GM12878 (cell line): ENCODE measurements around the gene PPP3CA. TPM values are rescaled to one million over a fixed set of nuclear protein-coding genes. Genes with fewer than 3 reads are reported as not detected.

ENCODE experiments used
- ATAC-seq: fragments of 200-7000 bp; cut with Tn5 transposase; 3 replicates; pipeline ENCODE4 v1.9.1; 2020; ENCODE audit warnings: mild to moderate bottlenecking, moderate library complexity
- BruUV-seq: library from RNA; stranded (reverse); fragments of 400-500 nt; replicated peaks from 2 replicates; lab custom pipeline; 2021; lab: Mats Ljungman, UMichigan
- CTCF ChIA-PET: fragments of 300-600 bp; sonication (Branson Sonifier 250); formaldehyde crosslinking; extraction: SDS; loops from one replicate; lab custom pipeline; 2021; ENCODE audit warnings: inconsistent platforms; lab: Yijun Ruan, JAX
- POLR2A ChIA-PET: fragments of 350-600 bp; formaldehyde crosslinking; extraction: SDS; loops from one replicate; lab custom pipeline; 2021; ENCODE audit warnings: inconsistent platforms; lab: Charles Lee
- RAD21 ChIA-PET: fragments of 300-600 bp; sonication (Branson Sonifier 250); formaldehyde crosslinking; loops from one replicate; lab custom pipeline; 2023; ENCODE audit warnings: antibody characterized with exemption; ENCODE audit not compliant: unreplicated experiment; lab: Charles Lee
- SMC1A ChIA-PET: fragments of 300-600 bp; sonication (Branson Sonifier 250); formaldehyde crosslinking; loops from one replicate; lab custom pipeline; 2023; ENCODE audit not compliant: unreplicated experiment, uncharacterized antibody; lab: Charles Lee
- DNase-seq: peaks from one replicate; pipeline ENCODE4 v3.0.0-alpha.2; 2011; ENCODE audit warnings: low read depth, low spot score
- FAIRE-seq: peaks from 3 replicates; lab custom pipeline; 2011; peaks lifted over from hg19 to GRCh38; lab: Jason Lieb, UNC
- H2AFZ ChIP-seq: 2 replicates; pipeline ENCODE4 v1.6.0; 2011; ENCODE audit warnings: low read depth, low read length, control low read depth; ENCODE audit not compliant: control insufficient read depth
- H3K27ac ChIP-seq: 2 replicates; pipeline ENCODE4 v1.5.1; 2011; ENCODE audit warnings: control low read depth; ENCODE audit not compliant: control insufficient read depth, insufficient read depth
- H3K27me3 ChIP-seq, 2 experiments: replicated peaks in 1 of 2; 2 replicates each; pipeline versions ENCODE4 v1.6.0 to v1.6.1; 2011; ENCODE audit warnings: low read length in 1 of 2; ENCODE audit not compliant: control insufficient read depth in 2 of 2, insufficient read depth in 2 of 2
- H3K36me3 ChIP-seq, 2 experiments: 2 replicates each; pipeline ENCODE4 v1.5.1; 2011; ENCODE audit warnings: low read length in 1 of 2; ENCODE audit not compliant: control insufficient read depth in 2 of 2, insufficient read depth in 2 of 2
- H3K4me1 ChIP-seq: 2 replicates; pipeline ENCODE4 v1.6.1; 2011; ENCODE audit warnings: mild to moderate bottlenecking, low read length, moderate library complexity, mixed read lengths; ENCODE audit not compliant: control insufficient read depth, insufficient read depth
- H3K4me2 ChIP-seq: 2 replicates; pipeline ENCODE4 v1.6.0; 2011; ENCODE audit warnings: control low read depth; ENCODE audit not compliant: control insufficient read depth, insufficient read depth
- H3K4me3 ChIP-seq: fragments of 200-600 bp; sonication (generic); 2 replicates; pipeline ENCODE4 v1.5.1; 2016
- H3K79me2 ChIP-seq: 2 replicates; pipeline ENCODE4 v1.6.0; 2011; ENCODE audit warnings: low read length; ENCODE audit not compliant: control insufficient read depth, insufficient read depth
- H3K9ac ChIP-seq: 2 replicates; pipeline ENCODE4 v1.8.0; 2011; ENCODE audit warnings: low read length, control low read depth, mixed read lengths; ENCODE audit not compliant: control insufficient read depth, insufficient read depth
- H3K9me3 ChIP-seq: replicated peaks from 3 replicates; pipeline ENCODE4 v1.5.1; 2011; ENCODE audit warnings: mild to moderate bottlenecking, low read length; ENCODE audit not compliant: control insufficient read depth, insufficient read depth
- H4K20me1 ChIP-seq: 2 replicates; pipeline ENCODE4 v1.6.0; 2011; ENCODE audit not compliant: control insufficient read depth, insufficient read depth
- ETV6 ChIP-seq, 2 experiments: fragments of 450-650 bp in 1 of 2; IDR thresholded peaks in 1 of 2; conservative IDR thresholded peaks in 1 of 2; 2 replicates each; pipeline ENCODE4 v1.6.1; 2014; ENCODE audit warnings: antibody characterized with exemption in 1 of 2, borderline replicate concordance in 1 of 2, low read depth in 1 of 2, mild to moderate bottlenecking in 1 of 2, moderate library complexity in 1 of 2
- HDAC2 ChIP-seq: fragments of 200-600 bp; sonication (generic); IDR thresholded peaks from 2 replicates; pipeline ENCODE4 v1.6.1; 2017
- NBN ChIP-seq: fragments of 450-650 bp; IDR thresholded peaks from 2 replicates; pipeline ENCODE4 v1.6.1; 2016
- NFIC ChIP-seq: IDR thresholded peaks from 2 replicates; pipeline ENCODE4 v1.6.1; 2012; ENCODE audit warnings: low read depth, mild to moderate bottlenecking, inconsistent platforms, low read length, moderate library complexity
- PRDM15 ChIP-seq: fragments of 450-650 bp; formaldehyde crosslinking; IDR thresholded peaks from 2 replicates; pipeline ENCODE4 v1.4.0; 2020; ENCODE audit warnings: mild to moderate bottlenecking, moderate library complexity
- TAF1 ChIP-seq: IDR thresholded peaks from 2 replicates; pipeline ENCODE4 v1.6.1; 2011; ENCODE audit warnings: mild to moderate bottlenecking, low read depth, low read length, borderline replicate concordance
- WGBS: methylation state at CpG from one replicate; pipeline ENCODE4 v1.1.6; 2016; ENCODE audit warnings: low lambda C conversion rate; ENCODE audit not compliant: insufficient replicate concordance, insufficient coverage; ENCODE audit errors: missing lambda C conversion rate; 5-methylcytosine and 5-hydroxymethylcytosine counted together
- in situ Hi-C: fragments of 300-500 bp; cut with MboI; formaldehyde crosslinking; loops from 9 replicates; pipeline ENCODE4 v1.14.3; 2018; ENCODE audit warnings: mixed read lengths
- intact Hi-C: fragments of 100-400 bp; cut with micrococcal nuclease; formaldehyde crosslinking; loops from one replicate; pipeline ENCODE4 v1.14.2; 2022; ENCODE audit not compliant: unreplicated experiment
- polyA plus RNA-seq, 11 experiments: library from polyadenylated mRNA; depleted of rRNA in 4 of 11; unstranded in 6 of 11; stranded (reverse) in 5 of 11; fragments of >200 nt; fragmentation: Nextera tagmentation in 4 of 11; fragmentation: Illumina TruSeq in 1 of 11; extraction: Ambion mirVana in 4 of 11; extraction: Trizol in 1 of 11; gene quantifications; 1 replicate in 1 of 11; 2 replicates in 10 of 11; pipeline versions ENCODE4 v1.2.1 to v1.2.3, GENCODE V29; 2011 to 2016; ENCODE audit warnings: inconsistent platforms in 2 of 11, missing spikeins in 2 of 11, low read depth in 1 of 11
- total RNA-seq, 4 experiments: library from RNA; depleted of rRNA in 3 of 4; stranded (reverse); fragments of >200 nt in 3 of 4; fragmentation: Illumina TruSeq in 1 of 4; extraction: Trizol in 1 of 4; gene quantifications; 2 replicates each; pipeline versions ENCODE4 v1.2.1 to v1.2.3, GENCODE V29; 2013 to 2021

Gene PPP3CA
- total and polyA plus RNA-seq, 10 of the 15 experiments (the other 5 are each of a cell fraction or from before 2014, with no cell fraction given) = 0.33 to 9.0 (median 1.0) TPM

- POLR2A ChIA-PET = no interaction called here
- Histone ChIP-seq H3K4me3 (no peak overlapping the region), H3K9ac (no peak overlapping the region), H3K27ac (no peak overlapping the region), H4K20me1 (no peaks in the 10 kb centered on the region), H3K79me2 (no peaks in the 10 kb centered on the region), H2AFZ (no peak overlapping the region), H3K27me3 (no peaks in the 10 kb centered on the region), H3K9me3 (no peaks in the 10 kb centered on the region), H3K4me1 (no peaks in the 10 kb centered on the region; the same call in 1 of the 2 replicates), H3K4me2 (no peak overlapping the region), H3K36me3 (no peaks in the 10 kb centered on the region)
- TF ChIP-seq NFIC (no peak), TAF1 (no peak), PRDM15 (CRISPR knock-in tag) (no peak), HDAC2 (no peak), ETV6 (conservative IDR thresholded peaks at IDR 0.05 in 1 of 2, IDR thresholded peaks at IDR 0.05 in 1 of 2; ENCODE audit: borderline replicate concordance in 1 of 2, low read depth in 1 of 2) (no peak), NBN (no peak)
- in situ Hi-C loops = no loop called here
- DNase-seq (no peak), FAIRE-seq (no peak), ATAC-seq (no peak)
- RAD21 ChIA-PET = interaction anchor here (1.0 to 1.8 kb wide), 2 partner anchors 14 to 194 kb away, joined by 3 to 5 read pairs; no protein-coding TSS in a partner anchor
- SMC1A ChIA-PET = interaction anchor here (0.7 kb wide), 1 partner anchor 425 kb away, joined by 3 read pairs; no protein-coding TSS in a partner anchor
- no TSS peak for BruUV-seq
- WGBS = 90% methylated on average over 1 of the region's 1 CpG
- intact Hi-C loops = no loop called here
- CTCF ChIA-PET = no interaction called here
Observed at GRCh38 chr4:101042847-101043246, 304.5 kb downstream of the PPP3CA start.
